MM.1S (cell line): Measurements from ENCODE around the gene PARD6G.
"Not testable (repeated sequence)": the region's sequence is repeated elsewhere in the genome, so short reads cannot be mapped to it uniquely, and the experiment has no call there.

Source experiments
- DNase-seq: peaks from one replicate; pipeline ENCODE4 v3.0.0-alpha.2; 2015
- H2AFZ ChIP-seq: fragments of 300-600 bp; sonication (generic); 2 replicates; pipeline ENCODE4 v1.6.0; 2016; ENCODE audit warnings: antibody characterized with exemption, low read length
- H3F3A ChIP-seq: fragments of 300-600 bp; sonication (generic); 2 replicates; pipeline ENCODE4 v1.6.1; 2016; ENCODE audit warnings: mild to moderate bottlenecking, antibody characterized with exemption, low read length, moderate library complexity, mixed read lengths; ENCODE audit not compliant: insufficient read depth
- H3K27ac ChIP-seq: fragments of 300-600 bp; sonication (generic); 2 replicates; pipeline ENCODE4 v1.5.1; 2016; ENCODE audit warnings: mild to moderate bottlenecking, low read length
- H3K27me3 ChIP-seq: fragments of 300-600 bp; sonication (generic); replicated peaks from 2 replicates; pipeline ENCODE4 v1.6.0; 2016; ENCODE audit warnings: low read length; ENCODE audit not compliant: insufficient read depth
- H3K36me3 ChIP-seq: fragments of 300-600 bp; sonication (generic); replicated peaks from 2 replicates; pipeline ENCODE4 v1.6.1; 2016; ENCODE audit warnings: mild to moderate bottlenecking, low read length, mixed read lengths; ENCODE audit not compliant: insufficient read depth
- H3K4me1 ChIP-seq: fragments of 300-600 bp; sonication (generic); 2 replicates; pipeline ENCODE4 v1.6.1; 2016; ENCODE audit warnings: low read length, mixed read lengths
- H3K4me2 ChIP-seq: fragments of 300-600 bp; sonication (generic); 2 replicates; pipeline ENCODE4 v1.6.0; 2016; ENCODE audit warnings: low read depth, low read length
- H3K4me3 ChIP-seq: fragments of 300-600 bp; sonication (generic); 2 replicates; pipeline ENCODE4 v1.5.1; 2016; ENCODE audit warnings: low read length, mixed read lengths
- H3K79me2 ChIP-seq: fragments of 300-600 bp; sonication (generic); 2 replicates; pipeline ENCODE4 v1.6.1; 2016; ENCODE audit warnings: mixed run types, low read length, mixed read lengths
- H3K9ac ChIP-seq: fragments of 300-600 bp; sonication (generic); 2 replicates; pipeline ENCODE4 v1.6.1; 2016; ENCODE audit warnings: low read length, mixed read lengths
- H3K9me2 ChIP-seq: fragments of 300-600 bp; sonication (generic); replicated peaks from 2 replicates; pipeline ENCODE4 v1.6.1; 2016; ENCODE audit warnings: mild to moderate bottlenecking, low read length, mixed read lengths; ENCODE audit not compliant: insufficient read depth
- H3K9me3 ChIP-seq: fragments of 300-600 bp; sonication (generic); replicated peaks from 2 replicates; pipeline ENCODE4 v1.6.1; 2016; ENCODE audit warnings: mild to moderate bottlenecking, low read length, mixed read lengths; ENCODE audit not compliant: insufficient read depth
- H4K20me1 ChIP-seq: fragments of 300-600 bp; sonication (generic); 2 replicates; pipeline ENCODE4 v1.6.1; 2016; ENCODE audit warnings: mild to moderate bottlenecking, low read length, moderate library complexity, mixed read lengths; ENCODE audit not compliant: insufficient read depth
- CTCF ChIP-seq: fragments of 300-600 bp; sonication (generic); IDR thresholded peaks from 2 replicates; pipeline ENCODE4 v1.5.1; 2016; ENCODE audit warnings: antibody characterized with exemption, low read length, mixed read lengths
- EZH2 ChIP-seq: fragments of 300-600 bp; sonication (generic); optimal IDR thresholded peaks from 2 replicates; pipeline ENCODE3; 2017; ENCODE audit warnings: low read depth, mild to moderate bottlenecking, antibody characterized with exemption, low read length, mixed read lengths
- EZH2phosphoT487 ChIP-seq: fragments of 300-600 bp; sonication (generic); IDR thresholded peaks from 2 replicates; pipeline ENCODE4 v1.6.1; 2018; ENCODE audit warnings: antibody characterized with exemption, low read length

PARD6G gene

GRCh38 chr18:80258640-80259039 lies 11.3 kb upstream of the PARD6G start:
- H3K36me3 ChIP-seq, result no peaks in the 10 kb centered on the region
- no peaks in the 10 kb centered on the region for H3K27me3 ChIP-seq
- no peaks in the 10 kb centered on the region for H3K9me3 ChIP-seq

GRCh38 chr18:80257579-80258543 lies 10.5 kb upstream of the PARD6G start:
- peak; percentile 53 for DNase-seq
- H3K27ac ChIP-seq, H3K36me3 ChIP-seq, H4K20me1 ChIP-seq, H3K4me1 ChIP-seq, H3K9me3 ChIP-seq, H3K4me2 ChIP-seq, H3K9me2 ChIP-seq, H3K9ac ChIP-seq, H3K27me3 ChIP-seq, H3F3A ChIP-seq, H2AFZ ChIP-seq, H3K79me2 ChIP-seq, H3K4me3 ChIP-seq: not testable (repeated sequence)
- peak; percentile 63 for TF ChIP-seq CTCF

More at GRCh38 chr18:80258640-80259039, 11.3 kb upstream of the PARD6G start:
- H3K4me1 ChIP-seq, result no peaks in the 10 kb centered on the region
- H3K27ac ChIP-seq, result no peak overlapping the region
- H3F3A ChIP-seq, result no peaks in the 10 kb centered on the region
- no peaks in the 10 kb centered on the region for H4K20me1 ChIP-seq
- no peak overlapping the region for H2AFZ ChIP-seq
- no peaks in the 10 kb centered on the region for H3K9me2 ChIP-seq
- H3K79me2 ChIP-seq, result no peaks in the 10 kb centered on the region
- no peak for TF ChIP-seq EZH2
- TF ChIP-seq EZH2phosphoT487, result no peak
- H3K4me3 ChIP-seq, result no peak overlapping the region
- DNase-seq, result no peak
- H3K4me2 ChIP-seq, result no peak overlapping the region
- no peak overlapping the region for H3K9ac ChIP-seq

GRCh38 chr18:80254971-80255500 lies 7.7 kb upstream of the PARD6G start:
- Histone ChIP-seq H3K4me1 (no peaks in the 10 kb centered on the region), H3K9ac (no peak overlapping the region)
- DNase-seq, result no peak

More at GRCh38 chr18:80254971-80255500, 7.7 kb upstream of the PARD6G start:
- no peaks in the 10 kb centered on the region for H4K20me1 ChIP-seq
- H3K4me3 ChIP-seq, result no peak overlapping the region
- TF ChIP-seq EZH2 (no peak), CTCF (no peak), EZH2phosphoT487 (no peak)
- H3F3A ChIP-seq, result no peaks in the 10 kb centered on the region
- no peaks in the 10 kb centered on the region for H3K36me3 ChIP-seq
- no peaks in the 10 kb centered on the region for H3K79me2 ChIP-seq
- no peaks in the 10 kb centered on the region for H3K9me2 ChIP-seq
- no peak overlapping the region for H3K27ac ChIP-seq
- H3K9me3 ChIP-seq, result no peaks in the 10 kb centered on the region
- H3K4me2 ChIP-seq, result no peak overlapping the region
- H2AFZ ChIP-seq, result no peak overlapping the region
- no peaks in the 10 kb centered on the region for H3K27me3 ChIP-seq
